H1 (cell line): ENCODE data around the gene TNNI2. TPM values are rescaled to one million over a fixed set of nuclear protein-coding genes. Genes with fewer than 3 reads are reported as not detected.

Experiments used
- CTCF ChIA-PET: fragments of 300-600 bp; sonication (Branson Sonifier 250); formaldehyde crosslinking; loops from one replicate; lab custom pipeline; 2021; ENCODE audit not compliant: partially characterized antibody; lab: Charles Lee
- POLR2A ChIA-PET: fragments of 300-600 bp; sonication (Branson Sonifier 250); formaldehyde crosslinking; loops from one replicate; lab custom pipeline; 2021; ENCODE audit warnings: inconsistent platforms; ENCODE audit not compliant: partially characterized antibody; lab: Charles Lee
- DNase-seq, 2 experiments: peaks; one replicate each; pipeline versions ENCODE4 v3.0.0 to v3.0.0-alpha.2; 2010 to 2022; ENCODE audit warnings: low spot score in 2 of 2, low read depth in 1 of 2, mixed read lengths in 1 of 2
- FAIRE-seq: peaks from 2 replicates; lab custom pipeline; 2011; peaks lifted over from hg19 to GRCh38; lab: Jason Lieb, UNC
- H2AFZ ChIP-seq: 2 replicates; pipeline ENCODE4 v1.8.1; 2012; ENCODE audit warnings: low read length, inconsistent platforms
- H2AK5ac ChIP-seq: 2 replicates; pipeline ENCODE4 v1.6.1; 2013; ENCODE audit warnings: low read depth, low read length
- H2BK120ac ChIP-seq: replicated peaks from 2 replicates; pipeline ENCODE3; 2013; ENCODE audit warnings: low read depth, low read length, inconsistent platforms
- H2BK12ac ChIP-seq: 2 replicates; pipeline ENCODE4 v1.6.1; 2013; ENCODE audit warnings: low read depth, low read length
- H2BK15ac ChIP-seq: 2 replicates; pipeline ENCODE4 v1.6.1; 2013; ENCODE audit warnings: low read length
- H2BK20ac ChIP-seq: 2 replicates; pipeline ENCODE4 v1.6.1; 2013; ENCODE audit warnings: low read length
- H2BK5ac ChIP-seq: 2 replicates; pipeline ENCODE4 v1.6.1; 2013; ENCODE audit warnings: low read depth, low read length
- H3K14ac ChIP-seq: 2 replicates; pipeline ENCODE4 v1.6.1; 2013; ENCODE audit warnings: inconsistent platforms; ENCODE audit not compliant: insufficient read length
- H3K18ac ChIP-seq: 2 replicates; pipeline ENCODE4 v1.6.1; 2013; ENCODE audit warnings: low read length; ENCODE audit errors: extremely low read depth
- H3K23ac ChIP-seq: 2 replicates; pipeline ENCODE4 v1.6.1; 2013; ENCODE audit warnings: inconsistent platforms; ENCODE audit not compliant: insufficient read length
- H3K23me2 ChIP-seq: 2 replicates; pipeline ENCODE4 v1.6.1; 2013; ENCODE audit warnings: low read depth, low read length
- H3K27ac ChIP-seq: 2 replicates; pipeline ENCODE4 v1.6.1; 2011; ENCODE audit warnings: low read depth, low read length, inconsistent platforms
- H3K27me3 ChIP-seq, 4 experiments: replicated peaks in 1 of 4; 1 replicate in 1 of 4; 2 replicates in 3 of 4; pipeline versions ENCODE4 v1.6.1 to v1.8.1; 2011 to 2013; ENCODE audit warnings: low read length in 3 of 4, mild to moderate bottlenecking in 3 of 4, inconsistent platforms in 2 of 4, mixed read lengths in 2 of 4, moderate library complexity in 1 of 4; ENCODE audit not compliant: control insufficient read depth in 3 of 4, insufficient read depth in 3 of 4; ENCODE audit errors: extremely low read depth in 1 of 4
- H3K36me3 ChIP-seq, 4 experiments: 2 replicates each; pipeline versions ENCODE4 v1.6.1 to v1.8.1; 2011 to 2013; ENCODE audit warnings: mild to moderate bottlenecking in 4 of 4, low read length in 3 of 4, moderate library complexity in 2 of 4, control low read depth in 1 of 4, inconsistent platforms in 1 of 4; ENCODE audit not compliant: insufficient read depth in 4 of 4, control insufficient read depth in 2 of 4
- H3K4ac ChIP-seq: replicated peaks from 2 replicates; pipeline ENCODE3; 2013; ENCODE audit warnings: low read length, low read depth, mixed read lengths, inconsistent platforms; ENCODE audit not compliant: insufficient read length
- H3K4me1 ChIP-seq, 4 experiments: replicated peaks in 1 of 4; 1 replicate in 1 of 4; 2 replicates in 3 of 4; pipeline versions ENCODE4 v1.6.1 to v1.8.1; 2011 to 2013; ENCODE audit warnings: low read length in 3 of 4, inconsistent platforms in 2 of 4, mixed read lengths in 1 of 4; ENCODE audit not compliant: insufficient read depth in 4 of 4, control insufficient read depth in 3 of 4
- H3K4me2 ChIP-seq, 2 experiments: 2 replicates each; pipeline versions ENCODE4 v1.6.1 to v1.8.1; 2011 to 2013; ENCODE audit warnings: low read depth in 2 of 2, low read length in 2 of 2, control low read depth in 1 of 2, inconsistent platforms in 1 of 2, mild to moderate bottlenecking in 1 of 2; ENCODE audit not compliant: insufficient read depth in 1 of 2
- H3K4me3 ChIP-seq, 4 experiments: fragments of 200-600, 300-600 bp in 1 of 4; sonication (generic), shearing (Covaris generic), sonication (Bioruptor Twin) in 1 of 4; 2 replicates each; pipeline versions ENCODE4 v1.5.1 to v1.8.1; 2011 to 2016; ENCODE audit warnings: low read length in 4 of 4, low read depth in 3 of 4, control low read depth in 2 of 4, inconsistent platforms in 2 of 4, mild to moderate bottlenecking in 2 of 4, mixed read lengths in 1 of 4, moderate library complexity in 1 of 4; ENCODE audit not compliant: insufficient read depth in 2 of 4; ENCODE audit errors: extremely low read depth in 1 of 4
- H3K56ac ChIP-seq: replicated peaks from 2 replicates; pipeline ENCODE3; 2013; ENCODE audit warnings: low read depth, mild to moderate bottlenecking, mixed read lengths, low read length, inconsistent platforms; ENCODE audit not compliant: insufficient read length
- H3K79me1 ChIP-seq: 2 replicates; pipeline ENCODE4 v1.6.1; 2013; ENCODE audit warnings: low read depth, low read length, control low read depth
- H3K79me2 ChIP-seq, 2 experiments: 2 replicates each; pipeline versions ENCODE4 v1.6.1 to v1.8.1; 2012 to 2013; ENCODE audit warnings: low read length in 2 of 2, mild to moderate bottlenecking in 2 of 2, inconsistent platforms in 1 of 2; ENCODE audit not compliant: insufficient read depth in 2 of 2, control insufficient read depth in 1 of 2
- H3K9ac ChIP-seq, 4 experiments: replicated peaks in 1 of 4; 1 replicate in 1 of 4; 2 replicates in 3 of 4; pipeline versions ENCODE4 v1.6.1 to v1.8.1; 2011 to 2013; ENCODE audit warnings: low read depth in 3 of 4, low read length in 3 of 4, control low read depth in 2 of 4, mild to moderate bottlenecking in 2 of 4, moderate library complexity in 2 of 4, inconsistent platforms in 1 of 4; ENCODE audit errors: extremely low read depth in 1 of 4
- H3K9me3 ChIP-seq, 2 experiments: 2 replicates each; pipeline versions ENCODE4 v1.6.1 to v1.8.1; 2012 to 2013; ENCODE audit warnings: mild to moderate bottlenecking in 2 of 2, moderate library complexity in 2 of 2, control low read depth in 1 of 2, inconsistent platforms in 1 of 2, low read depth in 1 of 2, low read length in 1 of 2, mixed read lengths in 1 of 2; ENCODE audit not compliant: insufficient read depth in 2 of 2
- H4K20me1 ChIP-seq, 2 experiments: replicated peaks in 1 of 2; 2 replicates each; pipeline versions ENCODE3 to v1.8.1; 2011 to 2013; ENCODE audit warnings: inconsistent platforms in 2 of 2, low read length in 2 of 2, mild to moderate bottlenecking in 1 of 2; ENCODE audit not compliant: insufficient read depth in 2 of 2, control insufficient read depth in 1 of 2
- H4K5ac ChIP-seq: 2 replicates; pipeline ENCODE4 v1.6.1; 2013; ENCODE audit warnings: low read length, low read depth, mixed read lengths, inconsistent platforms; ENCODE audit not compliant: insufficient read length
- H4K8ac ChIP-seq: 2 replicates; pipeline ENCODE4 v1.8.0; 2013; ENCODE audit warnings: mild to moderate bottlenecking, moderate library complexity, low read length, inconsistent platforms; ENCODE audit not compliant: insufficient read depth; ENCODE audit errors: extremely low read depth
- H4K91ac ChIP-seq: replicated peaks from 2 replicates; pipeline ENCODE3; 2013; ENCODE audit warnings: low read length, mixed read lengths, inconsistent platforms; ENCODE audit not compliant: insufficient read length
- ASH2L ChIP-seq: fragments of 200-600, 300-600 bp; sonication (generic); IDR thresholded peaks from one replicate; pipeline ENCODE4 v1.7.1; 2017; ENCODE audit warnings: low read length
- BCL11A ChIP-seq, 2 experiments: IDR thresholded peaks; one replicate each; pipeline ENCODE4 v1.6.1; 2011; ENCODE audit warnings: low read depth in 2 of 2, low read length in 2 of 2, mild to moderate bottlenecking in 2 of 2
- JUN ChIP-seq: IDR thresholded peaks from 2 replicates; pipeline ENCODE4 v1.6.1; 2011; ENCODE audit warnings: low read depth, mild to moderate bottlenecking, improper control_type of control experiment, low read length
- POLR2AphosphoS5 ChIP-seq: IDR thresholded peaks from 2 replicates; pipeline ENCODE4 v1.6.1; 2011; ENCODE audit warnings: low read depth, low read length
- RXRA ChIP-seq: IDR thresholded peaks from 2 replicates; pipeline ENCODE4 v1.6.1; 2011; ENCODE audit warnings: low read depth, mild to moderate bottlenecking, low read length, moderate library complexity; ENCODE audit not compliant: insufficient read depth
- TAF1 ChIP-seq: IDR thresholded peaks from 2 replicates; pipeline ENCODE4 v1.6.1; 2011; ENCODE audit warnings: mild to moderate bottlenecking, low read depth, low read length
- USF2 ChIP-seq: IDR thresholded peaks from 2 replicates; pipeline ENCODE4 v1.6.1; 2011; ENCODE audit warnings: low read length, improper control_type of control experiment
- YY1 ChIP-seq: IDR thresholded peaks from 2 replicates; pipeline ENCODE4 v1.6.1; 2011; ENCODE audit warnings: low read depth, mild to moderate bottlenecking, low read length
- ZNF274 ChIP-seq: IDR thresholded peaks from 2 replicates; pipeline ENCODE4 v1.7.0; 2012; ENCODE audit warnings: low read length, borderline replicate concordance; ENCODE audit errors: extremely low read depth
- WGBS, 2 experiments: shearing (Covaris generic) in 1 of 2; methylation state at CpG; one replicate each; pipeline versions ENCODE4 v1.1.6 to v1.1.7; 2013 to 2015; ENCODE audit warnings: low lambda C conversion rate in 2 of 2, mixed read lengths in 2 of 2, inconsistent platforms in 1 of 2, low coverage in 1 of 2, missing lambda C conversion rate in 1 of 2; ENCODE audit not compliant: insufficient replicate concordance in 2 of 2, insufficient coverage in 1 of 2, insufficient read length in 1 of 2; ENCODE audit errors: extremely low coverage in 1 of 2, missing lambda C conversion rate in 1 of 2; 5-methylcytosine and 5-hydroxymethylcytosine counted together
- polyA plus RNA-seq, 7 experiments: library from polyadenylated mRNA; depleted of rRNA in 3 of 7; stranded (reverse) in 5 of 7; unstranded in 2 of 7; fragments of >200 nt in 5 of 7; fragments of 200-250 nt in 2 of 7; gene quantifications; 1 replicate in 5 of 7; 2 replicates in 1 of 7; 4 replicates in 1 of 7; pipeline versions ENCODE4 v1.2.1 to v1.2.3, GENCODE V29; 2011 to 2013; ENCODE audit warnings: missing spikeins in 2 of 7, mixed read lengths in 2 of 7
- total RNA-seq: library from RNA; stranded (reverse); fragmentation: NEBNext Ultra II Directional; extraction: Animal tissue kit (Norgen Biotek cat#: 25700); gene quantifications from 2 replicates; pipeline ENCODE4 v1.2.1, GENCODE V29; 2021

Gene TNNI2
- total and polyA plus RNA-seq, 2 of the 8 experiments (the other 6 are each of a cell fraction or from before 2014, with no cell fraction given): not detected

DNA sequence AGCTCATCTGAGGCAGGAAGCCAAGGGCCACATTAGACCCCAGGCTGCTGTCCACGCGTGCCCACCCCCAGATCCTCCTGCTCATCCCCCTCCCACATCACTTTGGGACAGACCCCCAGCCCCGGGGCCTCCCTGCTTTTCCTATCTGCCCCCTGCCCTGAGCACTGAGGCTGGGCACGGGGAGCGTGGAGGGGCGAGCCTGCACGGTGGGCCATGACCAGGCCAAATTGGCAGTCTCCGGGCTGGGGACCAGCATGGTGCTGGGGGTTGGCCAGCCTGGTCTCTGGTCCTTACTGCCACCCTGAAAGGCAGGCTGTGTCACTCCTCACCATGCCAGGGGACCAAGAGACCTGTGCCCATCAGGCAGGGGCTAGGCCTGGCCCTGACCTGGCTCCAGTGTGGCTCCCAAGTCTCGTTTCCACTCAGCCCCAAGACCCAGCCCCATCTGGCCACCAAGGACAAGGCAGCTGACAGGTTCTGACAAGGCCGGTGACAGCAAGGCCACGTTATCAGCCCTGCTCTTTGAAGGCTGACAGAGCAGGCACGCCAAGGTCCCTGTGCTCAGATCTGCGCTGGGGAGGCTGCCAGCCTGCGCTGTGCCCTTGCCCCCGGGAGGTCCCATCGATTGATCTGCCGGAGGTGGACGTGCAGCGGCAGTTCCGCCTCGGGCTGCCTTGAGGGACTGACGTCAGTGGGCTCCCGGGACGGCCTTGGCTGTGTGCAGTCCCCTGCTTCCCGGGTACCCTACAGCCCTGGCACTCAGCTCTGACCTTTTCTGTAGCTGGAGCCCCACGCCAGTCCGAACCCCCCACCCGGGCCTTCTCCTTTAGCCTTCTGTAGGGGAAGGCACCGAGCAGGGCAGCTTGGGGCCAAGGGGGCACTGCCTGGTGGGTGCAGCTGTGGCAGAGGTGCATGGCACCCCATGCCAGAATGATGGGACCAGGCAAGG is 3.6 kb downstream of the TNNI2 start:
- Histone ChIP-seq H3K79me2 (no peaks in the 10 kb centered on the region), H3K27me3 (no peaks in the 10 kb centered on the region), H2AFZ (no peak overlapping the region), H4K91ac (no peak overlapping the region), H2BK12ac (no peak overlapping the region; the same call in 1 of the 2 replicates), H3K14ac (no peak overlapping the region), H3K4me1 (peaks cover 0 to 3% (median 0%) of the 10 kb centered on the region in 4 experiments; a peak in 2 of 7 replicates), H2BK120ac (no peak overlapping the region), H4K8ac (no peak overlapping the region; the same call in 1 of the 2 replicates), H3K79me1 (no peaks in the 10 kb centered on the region), H3K4me3 (no peak overlapping the region), H4K5ac (no peak overlapping the region), H3K56ac (no peak overlapping the region), H3K9me3 (no peaks in the 10 kb centered on the region), H3K23ac (no peak overlapping the region), H3K18ac (no peak overlapping the region), H3K9ac (no peak overlapping the region), H3K36me3 (no peaks in the 10 kb centered on the region), H2BK20ac (no peak overlapping the region), H3K4me2 (no peak overlapping the region), H2BK15ac (no peak overlapping the region), H3K27ac (no peak overlapping the region), H4K20me1 (no peaks in the 10 kb centered on the region), H3K23me2 (no peaks in the 10 kb centered on the region), H3K4ac (no peak overlapping the region), H2AK5ac (no peak overlapping the region; the same call in 1 of the 2 replicates), H2BK5ac (no peak overlapping the region)
- no peak for TF ChIP-seq POLR2AphosphoS5
- no peak for TF ChIP-seq TAF1
- no peak for TF ChIP-seq USF2
- TF ChIP-seq YY1: no peak
- TF ChIP-seq RXRA: no peak
- TF ChIP-seq ASH2L: no peak
- no peak for TF ChIP-seq ZNF274
- no peak for TF ChIP-seq BCL11A (IDR thresholded peaks at IDR 0.05; ENCODE audit: low read depth in 2 of 2, low read length in 2 of 2)
- TF ChIP-seq JUN: no peak
- FAIRE-seq (no peak), DNase-seq (no peak)
- POLR2A ChIA-PET: interaction anchor here (0.6 kb wide), 1 partner anchor 302 kb away, joined by 3 read pairs; no protein-coding TSS in a partner anchor
- 85% methylated on average over 26 of the region's 29 CpGs; no CpG with 5 or more reads in 1 of the 2 experiments for WGBS, 2 experiments
- CTCF ChIA-PET: interaction anchor here (0.6 to 3.7 kb wide), 9 partner anchors 8 to 308 kb away, joined by 3 to 34 read pairs (median 4); no protein-coding TSS in a partner anchor
